HG03175 (cell line): ENCODE data around the gene CHAF1A.
A peak's percentile ranks its signal among the peaks of the same experiment; 100 is the strongest.

Experiments used
- ATAC-seq: cut with Tn5 transposase; IDR thresholded peaks from one replicate; pipeline ENCODE4 v1.9.1; 2021; ENCODE audit warnings: mild to moderate bottlenecking, moderate library complexity; ENCODE audit not compliant: unreplicated experiment

CHAF1A gene

GRCh38 chr19:4376991-4377781, 25.3 kb upstream of the CHAF1A start:
- ATAC-seq = no peak

GRCh38 chr19:4378886-4379285, 23.6 kb upstream of the CHAF1A start:
- ATAC-seq = no peak

GRCh38 chr19:4379383-4380253, 22.8 kb upstream of the CHAF1A start:
- ATAC-seq = no peak

DNA sequence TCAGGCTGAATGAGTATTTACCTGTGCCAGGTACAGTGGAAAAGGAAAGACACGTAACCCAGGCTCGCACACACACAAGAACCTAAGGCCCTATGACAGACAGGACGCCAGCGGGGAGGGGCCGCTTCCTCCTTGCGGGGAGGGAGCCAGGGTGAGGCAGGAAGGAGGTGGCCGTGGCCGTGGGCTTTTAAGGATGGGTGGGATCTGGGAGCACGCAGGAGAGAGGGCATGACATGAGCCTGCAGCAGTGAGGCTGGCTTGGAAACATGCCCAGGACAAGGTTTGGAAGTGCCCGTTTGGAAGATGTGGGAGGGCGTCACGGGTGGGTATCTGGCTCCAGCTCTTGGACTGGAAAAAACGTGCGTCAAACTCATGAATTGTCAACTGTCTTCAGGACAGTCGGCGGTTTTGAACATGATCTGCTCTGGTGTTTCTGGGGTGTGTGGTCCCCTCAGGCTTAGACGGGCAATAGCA, 22.1 kb upstream of the CHAF1A start:
- ATAC-seq = no peak

- no peak for ATAC-seq
Observed at GRCh38 chr19:4385291-4386040, 17.0 kb upstream of the CHAF1A start.

DNA sequence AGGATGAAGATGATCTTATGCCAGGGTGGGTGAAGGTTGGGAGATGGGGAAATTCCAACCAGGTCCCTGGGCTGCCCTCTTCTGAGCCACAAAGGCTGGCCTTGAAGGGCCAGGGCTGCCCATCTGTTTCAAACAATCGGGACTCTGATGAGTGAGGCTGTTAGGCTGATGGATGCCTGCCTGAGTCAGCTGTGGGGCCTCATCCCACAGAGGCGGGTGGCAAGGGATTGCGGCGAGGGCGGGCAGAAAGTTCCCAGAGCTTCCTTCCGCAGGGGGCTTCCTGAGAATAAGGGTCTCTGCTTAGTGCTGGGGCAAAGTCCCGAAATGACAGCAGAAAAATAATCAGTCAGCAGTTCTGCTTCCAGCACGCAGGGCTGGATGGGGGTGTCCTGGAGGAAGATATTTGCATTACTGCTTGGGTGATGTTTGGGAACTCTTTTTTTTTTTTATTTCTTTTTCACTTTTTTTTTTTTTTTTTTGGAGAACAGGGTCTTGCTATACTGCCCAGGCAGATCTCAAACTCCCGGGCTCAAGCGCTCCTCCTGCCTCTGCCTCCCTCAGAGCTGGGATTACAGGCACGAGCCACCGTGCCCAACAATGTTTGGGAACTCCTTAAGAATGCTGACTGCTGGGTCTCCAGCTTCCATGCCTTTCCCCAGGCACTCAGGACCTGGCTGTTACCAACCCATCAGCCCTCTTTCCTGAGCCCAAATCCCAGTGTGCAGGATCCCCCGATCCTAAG, 16.2 kb upstream of the CHAF1A start:
- ATAC-seq = no peak

DNA sequence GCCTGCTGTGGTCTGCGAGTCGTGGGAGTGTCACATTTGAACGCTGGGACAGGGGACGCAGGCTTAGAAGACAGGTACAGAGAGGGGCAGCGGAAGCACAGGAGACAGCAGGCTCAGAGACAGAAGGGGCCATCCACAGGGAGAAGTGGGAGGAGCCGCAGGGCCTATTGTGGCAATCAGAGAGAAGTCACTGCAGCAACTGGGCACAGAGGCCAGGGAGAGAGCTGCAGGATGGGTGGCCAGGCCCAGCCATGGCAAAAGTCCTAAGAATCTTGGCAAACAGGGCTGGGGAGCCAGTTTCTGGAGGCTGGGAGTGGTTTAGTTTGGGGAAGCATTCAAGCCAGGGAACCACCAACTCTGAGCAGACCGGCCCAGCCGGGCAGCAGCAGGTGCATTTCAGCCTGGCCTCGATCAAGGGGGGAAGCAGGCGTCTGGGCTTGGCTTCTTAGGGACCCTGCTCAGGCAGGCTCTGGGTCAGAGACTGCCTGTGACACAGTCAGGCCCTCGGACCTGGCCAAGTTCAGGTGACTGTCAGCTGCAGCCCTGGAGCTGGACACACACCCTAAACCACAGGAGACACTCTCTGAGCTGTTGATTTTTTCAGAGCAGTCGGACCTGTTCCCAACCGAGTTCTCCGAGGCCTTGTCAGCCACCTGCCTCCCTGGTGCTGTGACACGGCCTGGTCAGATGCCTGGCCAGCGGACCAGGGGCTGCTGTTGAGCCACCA, 13.9 kb upstream of the CHAF1A start:
- no peak for ATAC-seq

DNA sequence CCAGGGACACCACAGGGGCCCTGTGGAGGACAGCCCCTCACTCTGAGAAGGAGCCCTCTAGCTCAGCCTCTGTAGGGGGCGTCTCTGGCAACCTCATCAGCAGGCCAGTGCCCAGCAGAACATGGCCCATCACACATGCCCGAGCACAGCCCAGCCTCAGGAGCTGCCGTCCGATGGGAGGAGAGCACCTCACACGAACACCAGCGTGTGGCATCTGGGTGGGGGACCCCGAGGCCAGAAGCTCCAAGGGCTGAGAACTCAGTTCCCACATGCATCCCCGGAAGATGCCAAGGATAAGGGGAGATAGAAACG, 13.4 kb upstream of the CHAF1A start:
- ATAC-seq = no peak

GRCh38 chr19:4389511-4390016, 12.9 kb upstream of the CHAF1A start:
- ATAC-seq = no peak

DNA sequence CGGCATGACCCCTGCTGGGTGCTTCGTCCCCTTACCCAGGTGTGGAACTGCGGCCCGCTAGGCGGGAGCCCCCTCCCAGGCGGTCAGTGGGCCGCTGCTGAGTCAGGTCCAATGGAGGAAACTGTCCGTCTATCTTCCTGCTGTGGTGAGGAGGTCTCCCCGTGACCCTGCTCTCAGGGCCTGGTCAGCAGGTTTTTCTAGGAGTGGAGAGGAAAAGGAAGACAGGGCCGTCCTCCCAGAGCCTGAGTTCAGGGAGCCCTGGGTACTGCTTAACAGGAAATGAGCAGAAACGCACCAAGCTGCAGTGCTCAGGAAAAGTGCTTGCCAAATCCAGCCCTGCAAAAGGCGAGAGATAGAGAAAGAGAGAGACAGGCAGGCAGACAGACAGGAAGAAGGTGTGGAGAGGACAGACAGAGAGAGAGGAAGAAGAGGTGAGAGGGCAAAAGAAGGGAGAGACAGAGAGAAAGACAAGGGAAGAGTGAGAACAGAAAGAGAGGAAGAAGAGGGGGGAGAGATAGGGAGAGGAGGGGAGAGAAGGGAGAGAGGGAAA, 12.3 kb upstream of the CHAF1A start:
- ATAC-seq = no peak

DNA sequence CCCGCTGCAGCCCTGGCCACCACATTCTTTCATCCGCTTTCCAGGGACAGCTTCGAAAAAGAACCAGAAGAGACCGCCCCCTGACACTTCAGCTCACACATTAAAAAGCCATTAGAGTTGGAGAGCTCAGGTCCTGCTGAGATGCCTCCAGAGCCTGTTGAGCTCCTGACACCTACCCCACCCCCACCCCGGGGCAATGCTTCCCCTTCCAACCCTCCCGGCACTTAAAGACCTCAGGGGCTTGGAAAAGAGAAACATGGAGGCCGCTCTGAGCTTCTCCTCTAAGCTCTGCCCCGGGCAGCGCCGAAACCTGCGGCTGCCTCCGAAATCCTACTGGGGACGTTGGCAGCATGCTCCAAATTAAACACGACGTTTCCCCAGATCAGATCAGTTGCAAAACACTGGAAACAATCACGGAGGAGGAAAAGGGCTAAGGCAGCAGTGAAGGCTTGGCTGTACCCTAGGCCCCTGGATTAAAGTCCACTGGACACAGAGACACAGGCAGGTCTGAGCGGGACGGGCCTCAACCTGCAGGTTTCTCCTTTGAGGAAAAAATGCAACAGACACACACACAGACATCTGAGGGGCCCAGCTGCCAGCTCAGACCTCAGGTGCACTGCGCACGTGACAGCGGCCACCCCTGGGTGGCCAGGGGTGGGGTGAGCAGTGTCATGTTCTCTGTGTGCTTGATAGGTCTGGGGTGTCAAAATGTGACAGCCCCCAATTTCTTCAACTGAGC, 11.7 kb upstream of the CHAF1A start:
- ATAC-seq = no peak

GRCh38 chr19:4391306-4391693, 11.1 kb upstream of the CHAF1A start:
- ATAC-seq = no peak

DNA sequence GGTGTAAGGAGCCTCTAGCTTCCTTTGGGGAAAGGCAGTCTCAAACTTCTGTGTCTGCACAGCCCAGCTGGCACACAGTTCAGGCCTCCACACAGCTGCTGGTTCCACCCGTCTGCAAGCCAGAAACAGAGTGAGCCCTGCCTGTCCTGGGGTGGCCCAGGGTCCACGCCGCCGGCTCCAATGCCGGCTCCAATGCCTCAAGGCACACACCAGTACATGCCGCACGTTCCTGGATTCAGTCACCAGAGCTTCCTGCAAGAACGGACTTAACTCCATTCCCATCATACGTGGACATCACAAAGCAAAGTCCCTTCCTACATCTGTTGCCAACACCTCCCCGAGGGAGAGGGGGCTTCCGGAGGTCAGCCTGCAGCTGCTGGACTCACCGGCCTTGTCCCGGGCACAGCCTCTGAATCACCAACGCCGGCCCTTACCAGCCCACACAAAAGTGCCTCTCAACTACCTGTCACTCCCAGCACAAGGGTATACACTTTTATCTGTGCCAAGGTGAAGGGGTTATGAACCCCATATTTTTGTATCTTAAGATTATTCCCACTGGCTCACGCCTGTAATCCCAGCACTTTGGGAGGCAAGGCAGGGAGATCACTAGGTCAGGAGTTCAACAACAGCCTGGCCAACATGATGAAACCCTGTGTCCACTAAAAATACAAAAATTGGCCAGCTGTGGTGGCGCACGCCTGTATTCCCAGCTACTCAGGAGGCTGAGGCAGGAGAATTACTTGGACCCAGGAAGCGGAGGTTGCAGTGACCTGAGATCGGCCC, 10.5 kb upstream of the CHAF1A start:
- ATAC-seq = no peak

DNA sequence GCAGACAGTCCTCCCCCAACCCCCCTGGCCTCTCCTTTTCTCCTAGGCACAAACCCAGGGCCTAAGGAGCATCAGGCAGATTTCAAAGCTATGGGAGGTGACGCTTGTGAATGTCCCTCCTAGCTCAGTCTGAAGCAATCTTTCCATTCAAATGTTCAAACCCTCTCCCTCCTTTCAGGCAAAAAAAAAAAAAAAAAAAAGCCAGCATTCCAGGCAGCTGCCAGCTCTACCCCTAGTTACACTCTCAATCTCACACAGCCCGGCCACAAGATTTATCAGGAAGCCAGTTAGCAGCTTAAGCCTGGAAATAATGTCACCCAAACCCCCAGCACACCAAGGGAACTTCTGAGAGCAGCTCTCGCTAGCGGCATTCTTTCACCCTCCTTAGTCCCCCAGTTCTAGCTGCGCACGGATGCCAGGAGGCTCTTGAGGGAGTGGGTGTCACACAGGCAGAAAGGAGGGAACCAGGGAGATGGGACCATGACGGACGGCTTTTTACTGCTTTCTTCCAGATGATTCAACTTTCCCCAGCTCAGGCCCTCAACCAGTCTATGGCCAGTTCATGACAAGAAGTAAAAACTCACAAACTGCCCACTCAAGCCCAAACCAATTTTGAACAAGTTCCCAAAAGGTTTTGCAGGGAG, 8.4 kb upstream of the CHAF1A start:
- no peak for ATAC-seq

GRCh38 chr19:4396949-4397783, 5.3 kb upstream of the CHAF1A start:
- no peak for ATAC-seq

GRCh38 chr19:4399812-4400134, 2.7 kb upstream of the CHAF1A start:
- peak; percentile 2 for ATAC-seq
